ENCODE results near the gene PRSS12. TPM values are rescaled to one million over a fixed set of nuclear protein-coding genes. Genes with fewer than 3 reads are reported as not detected.

Gene PRSS12
- polyA plus RNA-seq, 1 of the 3 experiments (the other 2 are of a cell fraction) = 137 TPM

- TF ChIP-seq POLR2AphosphoS5 (IDR thresholded peaks at IDR 0.05; ENCODE audit: low read depth, low read length) (peak; percentile 100), RXRA (IDR thresholded peaks at IDR 0.05; ENCODE audit: borderline replicate concordance, low read depth) (no peak), NRF1 (IDR thresholded peaks at IDR 0.05; ENCODE audit: low read depth, low read length) (peak; percentile 83), MEF2A (IDR thresholded peaks at IDR 0.05; ENCODE audit: borderline replicate concordance, low read depth) (0 out of 2 replicates have a peak, but pooled peaks have one; percentile 10), ELF1 (IDR thresholded peaks at IDR 0.05) (no peak; the same call in 1 of the 2 replicates), PBX3 (IDR thresholded peaks at IDR 0.05) (no peak), GATA2 (CRISPR knock-in tag; IDR thresholded peaks at IDR 0.05) (no peak), RAD21 (IDR thresholded peaks at IDR 0.05; ENCODE audit: low read length) (no peak), MAX (IDR thresholded peaks at IDR 0.05; ENCODE audit: low read depth) (peak; percentile 75), SMC3 (IDR thresholded peaks at IDR 0.05; ENCODE audit: low read depth, low read length) (no peak; the same call in 1 of the 2 replicates), FOXM1 (IDR thresholded peaks at IDR 0.05; ENCODE audit: low read depth) (0 out of 2 replicates have a peak, but pooled peaks have one; percentile 42), SIN3A (IDR thresholded peaks at IDR 0.05; ENCODE audit: borderline replicate concordance, low read depth, low read length) (peak; percentile 93)
Measured at GRCh38 chr4:118278473-118279274, 74.1 kb downstream of the PRSS12 start (continued).

GRCh38 chr4:118277243-118277642 is 75.6 kb downstream of the PRSS12 start:
- Histone ChIP-seq H3K4me2 (peak overlapping the region; percentile 78; the same call in 1 of the 2 replicates), H3K9me3 (no peaks in the 10 kb centered on the region), H3K4me1 (ENCODE audit: control insufficient read depth in 1 of 2, insufficient read depth in 2 of 2, low read depth in 1 of 2, low read length in 1 of 2) (peaks cover 10 to 21% of the 10 kb centered on the region in 2 experiments; a peak in 3 of 4 replicates), H2AFZ (ENCODE audit: low read depth) (no peak overlapping the region), H3K27ac (ENCODE audit: low read depth in 2 of 2, low read length in 1 of 2) (no peak overlapping the region), H3K4me3 (ENCODE audit: low read depth in 2 of 2, low read length in 1 of 2) (no peak overlapping the region), H3F3A (replicated peaks; ENCODE audit: insufficient read depth) (peaks cover 29% of the 10 kb centered on the region), H4K20me1 (ENCODE audit: insufficient read depth) (peaks cover 27% of the 10 kb centered on the region), H3K9ac (no peak overlapping the region), H3K79me2 (ENCODE audit: insufficient read depth) (peaks cover 30% of the 10 kb centered on the region), H3K27me3 (ENCODE audit: insufficient read depth) (no peaks in the 10 kb centered on the region), H3K36me3 (replicated peaks in 1 of 2; ENCODE audit: control insufficient read depth in 1 of 2, insufficient read depth in 2 of 2, low read length in 1 of 2) (peaks cover 24 to 29% of the 10 kb centered on the region in 2 experiments), H3K9me2 (no peaks in the 10 kb centered on the region)
- WGBS (ENCODE audit: low lambda C conversion rate) = 97% methylated on average over 4 of the region's 4 CpGs
- TF ChIP-seq, protein P1, sequence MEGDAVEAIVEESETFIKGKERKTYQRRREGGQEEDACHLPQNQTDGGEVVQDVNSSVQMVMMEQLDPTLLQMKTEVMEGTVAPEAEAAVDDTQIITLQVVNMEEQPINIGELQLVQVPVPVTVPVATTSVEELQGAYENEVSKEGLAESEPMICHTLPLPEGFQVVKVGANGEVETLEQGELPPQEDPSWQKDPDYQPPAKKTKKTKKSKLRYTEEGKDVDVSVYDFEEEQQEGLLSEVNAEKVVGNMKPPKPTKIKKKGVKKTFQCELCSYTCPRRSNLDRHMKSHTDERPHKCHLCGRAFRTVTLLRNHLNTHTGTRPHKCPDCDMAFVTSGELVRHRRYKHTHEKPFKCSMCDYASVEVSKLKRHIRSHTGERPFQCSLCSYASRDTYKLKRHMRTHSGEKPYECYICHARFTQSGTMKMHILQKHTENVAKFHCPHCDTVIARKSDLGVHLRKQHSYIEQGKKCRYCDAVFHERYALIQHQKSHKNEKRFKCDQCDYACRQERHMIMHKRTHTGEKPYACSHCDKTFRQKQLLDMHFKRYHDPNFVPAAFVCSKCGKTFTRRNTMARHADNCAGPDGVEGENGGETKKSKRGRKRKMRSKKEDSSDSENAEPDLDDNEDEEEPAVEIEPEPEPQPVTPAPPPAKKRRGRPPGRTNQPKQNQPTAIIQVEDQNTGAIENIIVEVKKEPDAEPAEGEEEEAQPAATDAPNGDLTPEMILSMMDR (IDR thresholded peaks at IDR 0.05) = no peak
- no peak for TF ChIP-seq NFIC (IDR thresholded peaks at IDR 0.05; ENCODE audit: borderline replicate concordance)
- no peak for TF ChIP-seq RFX5 (IDR thresholded peaks at IDR 0.05; ENCODE audit: low read length)
- no peak for TF ChIP-seq YY1 (IDR thresholded peaks at IDR 0.05; ENCODE audit: low read depth)
- no peak for TF ChIP-seq ELF1 (IDR thresholded peaks at IDR 0.05)
- TF ChIP-seq, protein P2, sequence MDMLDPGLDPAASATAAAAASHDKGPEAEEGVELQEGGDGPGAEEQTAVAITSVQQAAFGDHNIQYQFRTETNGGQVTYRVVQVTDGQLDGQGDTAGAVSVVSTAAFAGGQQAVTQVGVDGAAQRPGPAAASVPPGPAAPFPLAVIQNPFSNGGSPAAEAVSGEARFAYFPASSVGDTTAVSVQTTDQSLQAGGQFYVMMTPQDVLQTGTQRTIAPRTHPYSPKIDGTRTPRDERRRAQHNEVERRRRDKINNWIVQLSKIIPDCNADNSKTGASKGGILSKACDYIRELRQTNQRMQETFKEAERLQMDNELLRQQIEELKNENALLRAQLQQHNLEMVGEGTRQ (IDR thresholded peaks at IDR 0.05; ENCODE audit: borderline replicate concordance, low read depth, low read length) = no peak
- DNase-seq = no peak
- ChIA-PET CTCF (interaction anchor here (1.0 kb wide), 1 partner anchor 75 kb away, joined by 3 read pairs; the partner anchor contains the start of gene PRSS12), POLR2A (no interaction called here)
